HG03442 (cell line): ENCODE data around the gene LDLRAD4.

ENCODE experiments used
- ATAC-seq: cut with Tn5 transposase; IDR thresholded peaks from one replicate; pipeline ENCODE4 v1.9.1; 2021; ENCODE audit warnings: mild to moderate bottlenecking, moderate library complexity; ENCODE audit not compliant: unreplicated experiment

Gene LDLRAD4

DNA sequence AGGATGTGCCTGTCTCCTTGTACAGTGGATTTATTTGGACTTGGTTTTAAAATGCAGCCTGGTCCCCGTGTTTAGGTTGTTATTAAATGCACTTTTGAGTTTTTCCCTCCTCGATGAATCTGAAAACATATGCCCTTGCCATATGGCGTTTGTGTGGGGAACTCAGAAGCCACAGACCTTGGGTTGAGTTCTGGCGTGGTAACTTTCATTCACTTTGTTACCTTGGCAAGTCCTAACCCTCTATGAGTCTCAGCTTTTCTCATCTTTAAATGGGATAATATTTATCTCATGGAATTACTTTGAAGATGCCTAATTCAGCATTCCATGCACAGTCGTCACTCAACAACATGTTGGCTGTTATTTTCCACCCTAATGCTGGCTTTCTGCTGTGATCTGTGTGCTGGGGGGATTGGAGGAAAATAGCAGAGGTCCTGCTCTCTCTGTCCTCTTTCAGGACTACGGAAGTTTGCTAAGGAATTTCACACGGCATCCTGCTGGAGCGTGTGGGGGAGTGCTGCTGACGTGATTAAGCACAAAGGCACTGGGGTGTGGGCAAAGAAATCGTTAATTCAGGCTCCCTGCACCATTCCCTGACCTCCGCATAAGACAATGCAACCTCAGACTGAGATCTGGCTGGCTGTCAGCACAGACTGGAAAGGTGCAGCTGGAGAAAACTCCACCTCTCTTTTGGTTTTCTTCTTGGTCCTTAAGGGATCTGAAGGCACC lies 61.7 kb downstream of the LDLRAD4 start:
- ATAC-seq = no peak

DNA sequence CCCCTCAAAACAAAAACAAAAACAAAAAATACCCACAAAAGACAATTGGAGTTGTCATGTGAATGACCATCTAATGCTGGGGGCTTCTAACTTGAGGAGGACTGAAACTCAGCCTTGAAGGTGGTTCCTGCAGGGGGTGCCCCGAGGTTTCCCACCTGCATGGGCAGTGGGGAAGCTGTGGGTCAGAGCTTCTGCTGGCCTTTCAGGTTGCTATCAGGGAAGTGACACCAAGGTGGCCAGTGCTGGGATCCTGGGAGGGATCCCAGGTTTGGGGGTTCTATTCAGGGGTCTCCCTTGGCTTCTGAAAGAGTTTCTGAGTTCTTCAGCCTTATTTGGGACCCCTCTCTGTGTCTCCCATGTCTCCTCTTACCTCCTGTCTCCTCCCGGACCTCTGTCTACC lies 62.8 kb downstream of the LDLRAD4 start:
- no peak for ATAC-seq

DNA sequence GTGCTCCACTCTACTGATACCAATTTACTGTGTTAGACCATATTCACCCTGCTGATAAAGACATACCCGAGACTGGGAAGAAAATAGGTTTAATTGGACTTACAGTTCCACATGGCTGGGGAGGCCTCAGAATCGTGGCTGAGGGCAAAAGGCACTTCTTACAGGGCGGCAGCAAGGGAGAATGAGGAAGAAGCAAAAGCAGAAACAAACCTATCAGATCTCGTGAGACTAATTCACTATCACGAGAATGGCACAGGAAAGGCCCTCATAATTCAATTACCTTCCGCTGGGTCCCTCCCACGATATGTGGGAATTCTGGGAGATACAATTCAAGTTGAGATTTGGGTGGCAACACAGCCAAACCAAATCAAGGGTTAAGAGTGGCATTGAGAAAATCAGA lies 65.2 kb downstream of the LDLRAD4 start:
- ATAC-seq = no peak

DNA sequence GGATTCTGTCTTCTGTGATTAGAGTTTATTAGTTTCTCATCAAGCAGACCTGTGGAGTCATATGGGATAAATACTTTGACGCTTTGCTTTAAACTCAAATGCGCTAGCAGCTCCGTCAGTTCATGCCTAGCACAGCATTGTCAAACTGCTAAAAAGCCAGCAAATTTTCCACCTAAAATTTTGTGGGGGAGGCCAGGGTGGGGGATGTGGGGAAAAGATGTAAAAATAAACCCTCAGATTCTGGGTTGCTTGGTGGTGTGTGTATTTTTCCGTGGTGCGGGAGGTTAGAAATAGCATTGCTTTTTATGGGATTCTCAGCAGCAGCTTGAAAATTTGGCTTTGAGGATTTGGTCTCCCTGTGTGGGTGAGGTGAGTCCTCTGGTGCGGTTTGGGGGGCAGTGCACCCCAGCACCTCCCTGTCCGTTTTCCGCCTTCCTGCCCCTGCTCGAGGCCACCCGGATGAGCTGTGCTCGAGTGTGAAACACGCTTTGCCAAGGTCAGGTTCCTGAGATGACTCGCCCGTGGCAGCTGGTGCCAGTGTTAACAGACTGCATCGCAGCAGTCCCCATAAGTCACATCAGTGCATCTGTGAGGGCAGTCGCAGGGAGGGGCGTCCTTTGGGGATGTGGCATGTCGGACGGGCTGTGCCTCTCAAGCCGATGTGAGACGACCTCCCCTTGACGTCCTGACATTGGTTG lies 65.9 kb downstream of the LDLRAD4 start:
- no peak for ATAC-seq

DNA sequence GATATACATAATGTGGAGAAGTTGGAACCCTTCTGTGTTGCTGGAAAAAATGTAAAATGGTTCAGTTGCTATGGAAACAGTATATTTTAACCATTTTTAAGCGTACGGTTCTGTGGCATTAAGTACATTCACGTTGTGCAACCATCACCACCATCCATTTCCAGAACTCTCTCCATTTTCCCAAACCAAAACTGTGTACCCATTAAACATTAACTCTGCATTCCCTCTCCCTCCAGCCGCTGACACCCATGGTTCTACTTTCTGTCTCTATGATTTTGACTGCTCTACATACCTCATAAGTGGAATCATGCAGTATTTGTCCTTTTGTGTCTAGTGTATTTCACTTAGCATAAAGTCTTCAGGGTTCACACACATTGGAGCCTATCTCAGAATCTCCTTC lies 67.3 kb downstream of the LDLRAD4 start:
- ATAC-seq = no peak

- no peak for ATAC-seq
Measured at GRCh38 chr18:13286456-13287125, 68.0 kb downstream of the LDLRAD4 start.

GRCh38 chr18:13287372-13287771 lies 68.8 kb downstream of the LDLRAD4 start:
- no peak for ATAC-seq

DNA sequence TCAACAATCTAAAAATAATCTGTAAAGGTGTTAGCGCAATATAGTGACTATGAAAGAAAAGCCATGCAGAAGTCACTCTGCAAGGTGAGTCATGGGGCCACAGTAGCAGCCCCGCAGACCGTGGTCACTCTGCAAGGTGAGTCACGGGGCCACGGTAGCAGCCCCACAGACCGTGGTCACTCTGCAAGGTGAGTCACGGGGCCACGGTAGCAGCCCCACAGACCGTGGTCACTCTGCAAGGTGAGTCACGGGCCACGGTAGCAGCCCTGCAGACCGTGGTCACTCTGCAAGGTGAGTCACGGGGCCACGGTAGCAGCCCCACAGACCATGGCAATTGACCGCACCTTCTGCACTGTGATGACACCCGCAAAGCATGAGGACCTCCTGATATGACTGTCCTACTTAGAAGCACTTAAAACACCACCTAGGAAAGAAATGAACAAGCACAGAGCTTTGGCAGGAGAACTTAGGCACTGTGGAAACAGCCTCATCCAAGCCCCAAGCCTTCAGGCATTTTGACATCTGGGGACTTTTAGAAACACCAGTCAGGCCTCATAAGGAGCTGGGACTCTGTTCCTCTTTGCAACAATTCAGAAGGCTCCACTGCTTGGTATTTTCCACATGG lies 70.1 kb downstream of the LDLRAD4 start:
- ATAC-seq = peak; percentile 53

DNA sequence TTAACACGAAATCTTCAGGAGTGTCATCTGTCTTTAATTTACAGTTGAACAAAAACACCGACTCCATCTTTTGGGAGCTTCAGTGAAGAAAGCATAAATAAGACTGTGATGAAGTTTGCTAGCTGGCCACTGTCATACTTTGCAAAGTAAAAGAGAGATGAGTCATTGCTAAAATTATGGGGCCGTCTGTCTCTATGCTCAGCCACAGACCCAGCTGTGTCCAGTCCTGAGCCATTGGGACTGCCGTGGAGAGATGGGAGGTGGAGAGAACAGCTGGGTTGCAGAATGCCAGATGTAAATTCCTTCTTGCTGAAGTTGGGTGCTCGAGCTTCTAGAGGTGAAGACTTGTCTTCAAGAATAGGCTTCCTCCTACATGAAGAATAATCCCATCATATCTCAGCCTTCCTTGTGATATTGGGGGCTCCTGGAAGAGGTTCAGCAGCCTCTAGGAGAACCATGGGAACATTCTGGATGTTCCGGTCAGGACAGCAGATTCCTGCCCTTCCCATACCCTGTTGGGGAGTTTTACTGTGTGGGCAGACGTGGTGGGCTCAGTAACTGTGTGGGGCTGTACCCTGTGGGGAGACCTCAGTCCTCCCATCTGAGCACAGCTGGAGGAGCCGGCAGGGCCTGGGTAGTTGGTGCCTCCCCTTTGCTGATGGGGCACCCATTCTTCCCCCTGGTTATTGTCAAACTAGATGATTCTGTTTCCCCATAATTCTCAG lies 71.1 kb downstream of the LDLRAD4 start:
- peak; percentile 33 for ATAC-seq

DNA sequence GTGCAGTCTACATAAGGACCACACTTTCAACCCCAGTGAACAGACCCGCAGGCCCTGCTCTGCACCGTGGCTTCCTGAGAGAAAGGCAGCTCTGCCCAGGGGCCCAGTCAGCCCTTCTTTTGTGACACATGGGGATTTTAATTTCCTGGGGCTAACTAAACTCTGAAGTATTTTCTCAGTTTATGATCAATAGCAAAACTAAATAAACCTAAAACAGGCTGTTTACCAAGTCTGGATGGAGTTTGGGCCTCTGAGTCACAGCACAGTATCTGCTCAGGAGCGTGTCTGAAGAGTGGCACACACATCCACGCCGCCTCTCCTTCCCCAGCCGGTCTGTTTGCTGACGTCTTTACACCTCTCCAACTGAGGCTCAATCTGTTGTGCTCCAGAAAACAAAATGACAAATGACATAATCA lies 72.3 kb downstream of the LDLRAD4 start:
- peak; percentile 44 for ATAC-seq

DNA sequence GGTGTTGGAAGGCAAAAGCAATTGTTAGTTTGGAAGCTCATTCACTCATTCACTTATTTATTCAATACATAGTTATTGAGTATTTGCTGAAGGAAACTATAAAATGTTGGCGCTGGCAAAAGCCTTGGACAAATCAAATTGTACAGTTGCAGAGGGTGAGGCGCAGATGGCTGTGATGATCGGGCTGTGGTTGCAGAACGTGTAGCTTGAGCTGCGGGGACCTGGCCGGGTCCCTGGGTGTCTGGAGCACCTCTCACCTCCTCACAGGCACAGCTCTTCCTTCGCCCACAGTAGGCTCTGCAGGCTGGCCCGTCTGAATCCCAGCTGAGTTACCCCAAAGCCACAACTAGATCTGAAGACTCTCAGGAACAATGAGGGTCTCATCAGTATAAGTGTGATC lies 72.7 kb downstream of the LDLRAD4 start:
- ATAC-seq = no peak

DNA sequence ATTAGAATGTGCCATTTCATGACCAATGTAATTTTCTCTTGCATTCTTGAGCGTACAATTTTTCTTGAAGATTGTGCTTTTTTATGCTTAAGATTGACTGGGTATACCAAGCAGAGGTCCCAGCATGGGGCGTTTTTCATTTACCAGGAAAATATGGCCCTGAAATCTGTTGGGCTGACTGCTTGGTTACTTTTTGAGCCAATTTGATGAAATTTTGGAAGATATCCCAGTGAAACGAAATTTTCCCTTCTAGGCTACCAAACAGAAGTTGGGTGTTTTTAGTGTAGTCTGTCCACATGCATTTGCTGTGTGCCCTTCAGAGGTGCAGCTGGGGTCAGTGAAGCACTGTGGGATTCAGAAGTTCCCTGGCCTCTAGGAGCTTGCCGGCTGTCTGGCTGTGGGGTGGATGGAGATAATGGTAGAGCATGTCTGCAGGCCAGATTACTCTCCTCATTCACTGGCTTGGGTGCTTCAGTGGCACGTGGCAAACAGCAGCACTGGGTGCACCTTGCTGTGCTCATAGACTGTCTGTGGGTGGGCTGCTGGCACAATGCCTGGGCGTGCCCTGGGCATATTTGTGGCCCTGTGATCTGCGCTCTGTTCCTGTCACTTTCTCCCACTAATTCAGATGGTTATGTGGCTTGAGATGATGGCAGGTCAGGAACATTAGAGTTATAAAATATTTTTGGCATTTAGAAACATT lies 73.3 kb downstream of the LDLRAD4 start:
- ATAC-seq = no peak

- ATAC-seq = no peak
Measured at GRCh38 chr18:13292736-13293135, 74.2 kb downstream of the LDLRAD4 start.

GRCh38 chr18:13294309-13294708 lies 75.7 kb downstream of the LDLRAD4 start:
- ATAC-seq = no peak

GRCh38 chr18:13295894-13296293 lies 77.3 kb downstream of the LDLRAD4 start:
- ATAC-seq = no peak

DNA sequence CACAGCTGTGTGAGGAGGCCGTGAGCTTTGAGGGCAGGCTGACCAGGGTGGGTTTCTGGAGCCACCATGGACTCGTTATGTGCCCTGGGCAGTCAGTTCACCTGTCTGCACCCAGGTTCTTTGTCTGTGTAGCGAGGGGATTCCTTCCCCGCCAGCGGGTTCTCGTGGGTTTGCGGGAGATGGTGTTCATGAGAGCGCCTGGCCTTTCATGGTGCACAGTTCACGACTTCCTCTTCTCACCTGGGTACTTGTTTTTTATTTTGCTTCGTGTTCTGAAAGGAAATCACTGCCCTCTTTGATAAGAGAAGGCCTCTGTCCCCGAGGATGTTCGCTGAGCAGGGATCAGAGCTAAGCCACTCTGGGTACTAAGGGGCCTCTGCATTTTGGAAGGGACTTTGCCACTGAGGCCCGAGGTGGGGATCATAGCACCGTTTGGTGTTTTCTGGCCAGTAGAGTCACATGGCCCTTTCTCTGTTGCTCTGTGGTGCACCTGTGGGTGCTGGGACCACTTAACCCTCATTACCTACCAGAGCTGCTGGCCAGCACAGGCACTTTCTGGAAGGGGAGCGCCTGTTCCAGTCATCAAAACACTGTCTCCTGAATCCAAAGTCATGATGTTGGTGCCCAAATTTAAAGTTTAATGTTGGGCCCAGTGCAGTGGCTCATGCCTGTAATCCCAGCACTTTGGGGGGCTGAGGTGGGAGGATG lies 78.5 kb downstream of the LDLRAD4 start:
- ATAC-seq = no peak

DNA sequence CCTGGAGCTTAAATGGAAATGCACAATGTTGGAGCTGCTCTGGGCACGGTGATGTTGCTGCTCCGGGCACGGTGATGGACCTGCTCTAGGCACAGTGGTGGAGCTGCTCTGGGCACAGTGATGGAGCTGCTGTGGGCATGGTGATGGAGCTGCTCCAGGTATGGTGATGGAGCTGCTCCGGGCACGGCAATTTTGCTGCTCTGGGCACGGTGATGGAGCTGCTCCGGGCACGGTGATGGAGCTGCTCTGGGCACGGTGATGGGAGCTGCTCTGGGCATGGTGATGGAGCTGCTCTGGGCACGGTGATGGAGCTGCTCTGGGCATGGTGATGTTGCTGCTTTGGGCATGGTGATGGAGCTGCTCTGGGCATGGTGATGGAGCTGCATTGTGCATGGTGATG lies 79.7 kb downstream of the LDLRAD4 start:
- no peak for ATAC-seq

DNA sequence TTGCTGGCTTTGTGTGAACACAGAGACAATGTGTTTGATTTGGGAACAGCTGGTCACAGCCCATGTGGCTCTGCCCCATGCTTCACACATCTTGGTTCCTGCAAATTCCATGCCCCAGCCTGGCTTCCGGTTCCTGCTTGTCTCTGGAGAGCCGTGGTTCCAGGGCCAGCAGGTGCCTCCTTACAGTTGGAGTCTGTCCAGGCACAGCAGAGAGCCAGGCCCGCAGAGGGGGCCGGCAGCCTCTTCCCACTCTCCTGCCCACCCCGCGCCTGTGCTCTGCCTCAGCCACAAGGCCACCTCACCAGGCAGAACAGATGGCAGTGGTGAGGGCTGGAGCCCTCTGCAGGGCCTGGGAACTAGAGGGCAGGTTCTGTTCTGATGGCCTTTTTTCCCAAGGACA lies 81.5 kb downstream of the LDLRAD4 start:
- ATAC-seq = no peak

DNA sequence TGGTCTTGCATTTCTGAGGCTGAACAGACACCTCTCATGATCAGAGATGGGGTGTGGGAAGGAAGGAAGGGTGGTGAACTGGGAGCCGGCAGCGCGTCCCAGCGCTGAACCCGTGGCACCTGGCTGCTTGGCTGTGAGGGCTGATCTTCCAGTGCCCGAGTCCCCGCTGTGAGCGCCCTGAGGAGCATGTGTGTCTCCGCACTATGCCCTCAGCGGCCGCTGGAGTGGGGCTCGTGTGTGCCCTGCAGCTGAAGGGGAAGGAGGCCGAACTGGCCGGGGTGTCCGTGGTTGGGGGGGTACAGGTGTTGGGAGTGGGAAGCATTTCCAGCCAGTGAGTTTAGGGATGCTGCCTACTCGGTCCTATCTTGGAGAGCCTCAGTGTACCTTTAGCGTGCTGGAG lies 82.2 kb downstream of the LDLRAD4 start:
- ATAC-seq = no peak

GRCh38 chr18:13302040-13302439 lies 83.5 kb downstream of the LDLRAD4 start:
- ATAC-seq = no peak
